ENCODE data around the gene NQO2. TPM values are rescaled to one million over a fixed set of nuclear protein-coding genes. Genes with fewer than 3 reads are reported as not detected.

NQO2 gene
- total RNA-seq, 1 donor from 2014 or later = 22.4 TPM

- DNase-seq = no peak
- peaks cover 14% of the 10 kb centered on the region for H3K36me3 ChIP-seq
- ATAC-seq = no peak
- H3K9me3 ChIP-seq = no peaks in the 10 kb centered on the region
- H3K27ac ChIP-seq = peak overlapping the region; percentile 66
- H3K4me3 ChIP-seq = no peak overlapping the region
- peaks cover 77% of the 10 kb centered on the region for H3K4me1 ChIP-seq
- intact Hi-C loops (cut with DNase I) = no loop called here
- no peaks in the 10 kb centered on the region for H3K27me3 ChIP-seq (ENCODE audit: low read depth)
- no peak for TF ChIP-seq CTCF (IDR thresholded peaks at IDR 0.05)
These were observed 38.8 kb upstream of the NQO2 start for GRCh38 chr6:2960935-2961334.

- DNase-seq (no peak), ATAC-seq (peak in 1 of 2 donors; percentile 1)
- TF ChIP-seq CTCF (IDR thresholded peaks at IDR 0.05) = no peak
- Histone ChIP-seq H3K27ac (peak overlapping the region; percentile 44), H3K27me3 (ENCODE audit: low read depth) (no peaks in the 10 kb centered on the region), H3K4me3 (peak overlapping the region; percentile 15), H3K36me3 (peaks cover 13% of the 10 kb centered on the region), H3K9me3 (no peaks in the 10 kb centered on the region), H3K4me1 (peaks cover 82% of the 10 kb centered on the region)
- intact Hi-C loops (cut with DNase I) = no loop called here
These were observed 38.2 kb upstream of the NQO2 start for GRCh38 chr6:2961506-2961905.

GRCh38 chr6:2962004-2962403, 37.7 kb upstream of the NQO2 start:
- ATAC-seq (peak; percentile 67 to 80), DNase-seq (peak; percentile 77)
- Histone ChIP-seq H3K4me3 (peak overlapping the region; percentile 15), H3K4me1 (peaks cover 82% of the 10 kb centered on the region), H3K27ac (peak overlapping the region; percentile 44), H3K9me3 (no peaks in the 10 kb centered on the region), H3K36me3 (peaks cover 8% of the 10 kb centered on the region), H3K27me3 (ENCODE audit: low read depth) (no peaks in the 10 kb centered on the region)
- no peak for TF ChIP-seq CTCF (IDR thresholded peaks at IDR 0.05)
- intact Hi-C loops (cut with DNase I) = no loop called here

GRCh38 chr6:2962636-2963035, 37.1 kb upstream of the NQO2 start:
- Histone ChIP-seq H3K4me3 (no peak overlapping the region), H3K27ac (peak overlapping the region; percentile 44), H3K9me3 (no peaks in the 10 kb centered on the region), H3K27me3 (ENCODE audit: low read depth) (no peaks in the 10 kb centered on the region), H3K36me3 (peaks cover 4% of the 10 kb centered on the region), H3K4me1 (peaks cover 78% of the 10 kb centered on the region)
- no peak for TF ChIP-seq CTCF (IDR thresholded peaks at IDR 0.05)
- peak; percentile 48 to 67 for ATAC-seq
- intact Hi-C loops (cut with DNase I) = no loop called here
- no peak for DNase-seq

GRCh38 chr6:2963756-2964155, 35.9 kb upstream of the NQO2 start:
- H3K36me3 ChIP-seq = peaks cover 4% of the 10 kb centered on the region
- TF ChIP-seq CTCF (IDR thresholded peaks at IDR 0.05) = no peak
- DNase-seq = no peak
- intact Hi-C loops (cut with DNase I) = no loop called here
- no peak overlapping the region for H3K27ac ChIP-seq
- H3K27me3 ChIP-seq (ENCODE audit: low read depth) = no peaks in the 10 kb centered on the region
- no peaks in the 10 kb centered on the region for H3K9me3 ChIP-seq
- ATAC-seq = no peak
- H3K4me3 ChIP-seq = no peak overlapping the region
- H3K4me1 ChIP-seq = peaks cover 69% of the 10 kb centered on the region

Data from lower lobe of right lung (tissue), 2 donors.